Tongue (tissue), 2 donors: ENCODE results near the gene ANGEL1. TPM values are rescaled to one million over a fixed set of nuclear protein-coding genes. Genes with fewer than 3 reads are reported as not detected.
A peak's percentile ranks its signal among the peaks of the same experiment; 100 is the strongest.

ENCODE experiments used
- DNase-seq: peaks from one replicate; pipeline ENCODE4 v3.0.0-alpha.2; 2015
- total RNA-seq: library from RNA; depleted of rRNA; stranded (reverse); fragments of >200 nt; gene quantifications from one replicate; pipeline ENCODE4 v1.2.3, GENCODE V29; 2014

The ANGEL1 gene
- total RNA-seq, 1 donor from 2014 or later, result 26.9 TPM

DNA sequence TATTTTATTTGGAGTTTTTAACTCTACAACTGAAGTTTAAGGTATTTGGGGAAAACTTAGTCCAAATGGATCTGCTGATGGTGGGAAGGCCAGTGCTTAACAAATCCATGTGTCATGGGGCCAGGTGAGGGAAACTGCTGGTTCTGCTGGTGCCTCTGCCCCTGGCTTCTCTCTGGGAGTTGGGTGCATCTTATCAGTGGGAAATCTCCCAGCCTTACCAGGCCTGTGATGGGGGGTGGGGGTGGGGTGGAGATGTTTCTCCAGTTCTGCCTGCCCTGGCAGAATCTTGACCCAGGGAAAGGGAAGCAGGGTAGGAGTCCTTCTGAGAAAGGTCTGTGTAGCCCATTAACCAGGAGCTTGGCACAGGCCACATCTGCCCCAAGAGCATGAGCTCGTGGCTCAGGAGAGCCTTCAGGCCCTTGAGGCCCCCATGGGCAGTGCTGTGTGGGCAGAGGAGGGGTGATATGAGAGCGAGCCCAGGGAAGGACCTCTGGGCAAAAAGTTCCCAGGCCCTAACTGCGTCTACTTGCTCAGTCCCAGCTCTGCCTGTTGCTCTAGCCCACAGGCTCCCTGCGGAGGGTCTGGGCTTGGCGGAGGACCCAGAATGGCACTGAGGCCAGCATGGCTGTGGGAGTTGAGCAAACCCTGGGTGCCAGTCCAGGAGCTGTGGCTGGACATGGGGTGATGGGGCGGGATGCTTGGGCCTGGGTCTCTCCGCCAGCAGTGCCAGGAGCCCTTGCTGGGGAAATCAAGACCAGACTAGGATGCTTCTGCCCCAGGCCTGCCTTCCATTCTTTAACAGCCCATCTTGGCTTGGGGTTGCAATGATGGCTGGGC, 33.2 kb downstream of the ANGEL1 start:
- no peak for DNase-seq

DNA sequence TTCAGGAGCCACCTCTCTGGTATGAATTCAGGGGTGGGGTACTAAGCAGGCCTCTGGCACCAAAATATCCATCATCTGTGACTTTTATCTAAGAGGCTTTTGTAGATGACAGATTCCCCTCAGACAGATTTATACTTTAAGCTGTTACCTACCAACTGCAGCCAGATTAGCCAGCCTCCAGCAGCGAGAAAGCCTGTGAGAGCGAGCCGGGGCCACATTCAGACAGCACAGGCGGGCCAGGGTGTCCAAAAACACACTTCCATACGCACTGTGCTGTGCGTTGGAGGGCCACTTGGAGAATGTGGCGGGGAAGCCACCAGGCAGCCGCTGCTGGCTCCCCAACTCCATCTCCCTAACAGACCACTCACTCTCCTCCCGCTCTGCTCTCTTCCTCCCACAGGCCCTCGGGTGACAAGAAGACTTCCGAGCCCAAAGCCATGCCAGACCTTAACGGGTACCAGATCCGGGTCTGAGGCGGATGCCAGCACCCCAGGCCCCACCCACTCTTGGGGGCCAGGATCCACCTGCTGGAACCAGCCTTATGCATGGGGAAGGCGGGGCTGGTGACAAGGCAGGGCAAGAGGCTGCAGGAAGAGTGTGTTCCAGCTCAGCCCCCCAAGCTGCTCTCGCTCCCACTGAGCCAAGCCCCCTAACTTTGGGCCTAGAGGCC, 34.0 kb downstream of the ANGEL1 start:
- DNase-seq, result no peak

DNA sequence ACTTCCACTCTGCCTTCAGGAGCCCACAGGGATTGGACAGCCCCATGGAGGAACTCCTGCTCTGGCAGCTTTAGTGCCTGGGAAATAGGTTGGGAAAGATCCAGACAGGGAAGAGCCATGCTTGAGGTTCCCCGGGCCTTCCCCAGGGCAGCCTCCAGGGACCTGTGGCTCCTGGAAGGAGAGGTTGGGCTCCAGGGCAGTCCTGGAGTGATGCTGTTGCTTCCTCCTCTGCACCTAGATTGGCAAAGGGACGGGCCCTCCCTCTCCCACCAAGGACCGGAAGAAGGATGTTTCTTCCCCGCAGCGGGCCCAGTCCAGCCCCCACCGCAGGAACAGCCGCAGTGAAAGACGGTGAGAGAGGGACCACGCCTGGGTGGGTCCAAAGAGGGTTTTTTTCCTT, 35.0 kb downstream of the ANGEL1 start:
- no peak for DNase-seq

DNA sequence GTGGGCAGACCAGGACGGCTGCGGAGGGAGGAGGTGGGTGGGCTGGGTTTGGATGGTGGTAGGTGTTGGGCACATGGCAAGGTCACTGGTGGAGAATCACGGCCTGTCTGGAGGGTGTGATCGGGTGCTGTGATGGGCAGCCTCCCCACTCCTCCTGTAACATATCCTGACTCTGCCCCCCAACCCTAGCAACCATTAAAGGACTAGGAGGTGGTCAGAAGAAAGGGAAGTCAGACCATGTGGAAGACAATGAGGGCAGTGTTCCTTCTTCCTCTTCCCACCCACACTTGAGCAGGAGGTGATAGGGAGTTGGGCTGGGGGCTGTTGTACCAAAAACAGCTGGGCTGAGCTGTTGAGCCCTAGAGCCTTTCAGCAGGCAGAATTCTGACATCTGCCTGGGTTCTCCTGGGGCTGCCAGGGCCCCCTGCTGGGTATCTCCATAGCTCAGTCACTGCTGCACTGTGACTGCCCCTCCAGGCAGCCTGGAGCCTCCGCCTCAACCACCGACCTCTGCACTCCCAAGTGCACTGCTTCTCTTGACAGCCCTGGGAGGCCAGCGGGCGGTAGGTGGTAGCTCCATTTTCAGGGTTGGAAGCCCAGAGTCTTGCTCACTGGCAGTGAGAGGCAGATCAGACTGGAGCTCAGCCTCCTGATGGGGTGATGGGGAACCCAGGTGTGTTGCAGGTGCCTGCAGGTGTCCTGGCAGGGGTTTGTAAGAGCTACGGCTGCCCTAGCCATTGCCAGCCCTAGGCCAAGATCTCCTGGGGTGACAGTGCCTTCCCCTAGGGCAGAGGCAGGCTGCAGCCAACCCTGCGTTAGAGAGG, 36.0 kb downstream of the ANGEL1 start:
- no peak for DNase-seq

DNA sequence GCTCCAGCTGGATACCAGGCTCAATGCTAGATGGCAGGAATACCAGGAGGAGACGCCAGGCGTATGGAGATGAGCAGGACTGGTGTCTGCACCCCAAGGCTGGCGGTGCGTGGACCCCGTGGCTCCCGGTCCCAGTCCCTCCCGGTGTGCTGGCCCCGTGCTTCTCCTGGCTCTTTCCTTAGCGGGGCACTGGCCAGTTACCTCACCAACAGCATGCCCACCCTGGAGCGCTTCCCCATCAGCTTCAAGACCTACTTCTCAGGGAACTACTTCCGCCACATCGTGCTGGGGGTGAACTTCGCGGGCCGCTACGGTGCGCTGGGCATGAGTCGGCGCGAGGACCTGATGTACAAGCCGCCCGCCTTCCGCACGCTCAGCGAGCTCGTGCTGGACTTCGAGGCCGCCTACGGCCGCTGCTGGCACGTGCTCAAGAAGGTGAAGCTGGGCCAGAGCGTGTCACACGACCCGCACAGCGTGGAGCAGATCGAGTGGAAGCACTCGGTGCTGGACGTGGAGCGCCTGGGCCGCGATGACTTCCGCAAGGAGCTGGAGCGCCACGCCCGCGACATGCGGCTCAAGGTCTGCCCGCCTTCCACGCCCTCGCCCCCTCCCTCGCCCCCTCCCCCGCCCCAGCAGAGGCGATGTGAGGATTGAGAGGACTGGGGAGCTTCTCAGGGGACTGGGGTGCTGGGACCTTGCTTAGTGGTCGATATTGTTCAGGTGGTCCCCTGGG, 36.8 kb downstream of the ANGEL1 start:
- no peak for DNase-seq

- DNase-seq, result no peak
Measured at GRCh38 chr14:76774821-76775694, 37.6 kb downstream of the ANGEL1 start.

GRCh38 chr14:76773956-76774820, 38.5 kb downstream of the ANGEL1 start:
- DNase-seq, result no peak

DNA sequence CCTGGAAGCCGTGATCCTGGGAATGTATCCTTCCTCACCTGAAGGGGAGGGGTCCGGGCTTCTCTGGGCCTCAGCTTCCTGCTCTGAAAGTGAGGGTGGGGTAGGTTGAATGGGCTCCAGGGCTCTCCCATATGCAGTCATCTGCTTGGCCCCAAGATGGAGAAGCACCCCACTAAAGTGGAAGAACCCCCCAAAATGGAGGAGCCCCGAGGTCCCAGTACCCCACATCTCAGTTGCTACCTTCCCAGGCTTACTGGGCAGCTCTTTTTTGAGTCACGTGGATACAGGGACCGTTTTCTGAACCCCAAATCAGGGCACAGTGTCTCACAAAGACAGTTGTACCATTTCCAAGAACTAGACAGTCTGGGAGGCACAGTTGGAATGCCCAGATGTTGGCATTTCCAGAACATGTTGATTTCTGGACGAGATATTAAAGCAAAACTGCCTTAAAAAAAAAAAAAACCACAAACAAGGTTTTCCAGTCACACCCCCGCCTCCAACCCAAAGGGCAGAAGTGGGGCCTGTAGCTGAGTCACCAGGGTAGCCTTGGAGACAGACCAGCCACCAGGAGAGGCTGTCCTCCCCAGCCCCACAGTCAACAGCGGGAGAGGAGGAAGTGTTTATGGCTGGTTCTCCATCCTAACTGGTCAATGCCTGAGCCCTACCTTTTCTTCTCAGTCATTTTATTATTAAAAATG, 39.3 kb downstream of the ANGEL1 start:
- DNase-seq, result no peak

- DNase-seq, result peak; percentile 35
Measured at GRCh38 chr14:76772300-76773187, 40.1 kb downstream of the ANGEL1 start.

GRCh38 chr14:76771437-76771980, 41.2 kb downstream of the ANGEL1 start:
- DNase-seq, result no peak

DNA sequence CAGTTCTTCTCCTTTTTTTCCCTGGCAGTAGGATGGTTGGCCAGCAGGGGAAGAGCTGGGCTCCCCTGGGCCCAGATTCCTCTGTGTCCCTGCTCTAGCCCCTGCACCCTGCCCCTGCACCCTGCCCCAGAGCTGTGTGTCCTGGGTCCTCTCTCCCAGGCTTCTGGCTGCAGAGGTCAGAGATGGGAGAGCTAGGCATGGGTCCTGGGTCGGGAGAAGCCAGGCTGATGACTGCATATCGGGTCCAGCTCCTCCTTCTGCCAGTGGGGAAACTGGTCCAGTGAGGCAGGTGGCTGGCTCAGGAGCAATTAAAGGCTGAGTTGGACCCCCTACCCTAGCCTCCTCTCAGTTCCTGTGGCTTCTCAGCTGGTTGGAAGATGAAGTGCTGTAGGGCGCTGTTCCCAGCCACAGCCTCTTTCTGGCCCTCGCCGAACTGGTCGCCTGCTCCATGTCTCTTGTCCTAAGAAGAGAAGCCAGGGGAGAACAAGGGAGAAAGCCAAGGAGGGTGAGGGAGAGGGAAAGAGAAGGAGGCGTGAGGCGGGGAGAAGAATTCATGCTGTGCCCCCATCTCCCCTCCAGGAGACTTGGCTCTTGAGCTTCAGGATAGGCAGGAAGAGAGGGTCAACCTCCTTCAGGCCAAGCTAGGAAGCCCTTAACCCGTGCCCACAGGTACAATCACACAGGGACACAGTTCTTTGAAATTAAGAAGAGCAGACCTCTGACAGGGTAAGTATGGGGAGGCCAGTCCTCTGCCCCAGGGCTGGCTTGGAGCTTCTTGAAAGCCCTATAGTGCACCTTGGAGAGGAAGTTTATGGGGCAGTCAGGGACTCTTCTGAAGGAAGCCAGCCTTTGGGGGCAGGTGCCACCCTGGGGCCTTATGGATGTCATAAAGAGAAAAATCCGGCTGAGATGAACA, 41.9 kb downstream of the ANGEL1 start:
- no peak for DNase-seq

- no peak for DNase-seq
Measured at GRCh38 chr14:76769636-76770292, 42.9 kb downstream of the ANGEL1 start.

DNA sequence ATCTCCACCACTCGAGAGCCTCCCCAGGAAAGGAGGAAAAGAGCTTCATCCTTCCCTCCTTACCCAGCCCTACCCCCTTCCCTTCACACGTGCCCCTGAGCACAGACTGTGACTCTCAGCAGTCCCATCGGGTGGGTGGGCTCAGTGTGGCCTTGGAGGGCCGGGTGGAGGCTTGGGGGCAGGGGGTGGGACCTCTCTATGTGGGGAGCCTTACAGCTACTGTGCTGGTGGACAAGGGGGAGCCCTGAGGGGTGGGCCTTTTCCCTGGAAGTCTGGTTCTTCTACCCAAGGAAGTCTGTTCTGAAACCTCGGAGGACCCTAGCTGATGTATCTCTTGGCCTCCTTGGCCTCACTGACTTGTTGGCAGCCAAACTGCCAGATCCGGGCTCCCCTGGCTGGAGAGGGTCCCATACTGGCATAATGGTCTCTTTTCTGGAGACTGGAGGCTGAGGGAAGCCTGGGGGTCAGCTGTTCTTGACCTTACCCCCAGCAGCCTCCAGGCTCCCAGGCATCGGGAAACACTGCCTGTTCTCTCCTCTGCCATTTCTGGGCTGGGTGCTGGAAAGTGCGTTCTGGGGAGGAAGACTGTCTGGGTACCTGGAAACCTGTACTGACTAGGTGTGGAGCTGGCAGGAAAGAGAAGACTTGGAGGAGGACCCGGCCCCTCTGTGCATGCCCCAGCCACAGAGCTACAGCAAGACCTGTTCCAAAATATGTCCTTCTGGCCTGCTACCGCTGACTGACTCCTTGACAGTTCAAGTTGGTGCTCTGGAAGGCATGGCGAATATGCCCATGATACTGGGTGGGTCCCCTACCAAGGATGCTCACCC, 43.8 kb downstream of the ANGEL1 start:
- DNase-seq, result no peak

- peak; percentile 46 for DNase-seq
Measured at GRCh38 chr14:76767681-76768656, 44.7 kb downstream of the ANGEL1 start.
